Neutrophil (primary cell): ENCODE data around the gene OR7A5.

ENCODE experiments used
- H3K27ac ChIP-seq: fragments of 200-600 bp; sonication (generic); 2 replicates; pipeline ENCODE4 v1.5.1; 2016; ENCODE audit warnings: mild to moderate bottlenecking, moderate library complexity
- H3K27me3 ChIP-seq: fragments of 200-600 bp; sonication (generic); 2 replicates; pipeline ENCODE4 v1.6.0; 2016; ENCODE audit warnings: mild to moderate bottlenecking
- H3K36me3 ChIP-seq: fragments of 200-600 bp; sonication (generic); 2 replicates; pipeline ENCODE4 v1.5.1; 2017
- H3K4me1 ChIP-seq, 2 experiments: fragments of 200-600 bp in 1 of 2; sonication (generic) in 1 of 2; 1 replicate in 1 of 2; 2 replicates in 1 of 2; pipeline versions ENCODE4 v1.5.1 to v1.6.1; 2013 to 2016; ENCODE audit warnings: low read depth in 1 of 2, low read length in 1 of 2, mild to moderate bottlenecking in 1 of 2, moderate library complexity in 1 of 2; ENCODE audit not compliant: control insufficient read depth in 1 of 2, insufficient read depth in 1 of 2
- H3K4me3 ChIP-seq, 2 experiments: fragments of 200-600 bp in 1 of 2; sonication (generic) in 1 of 2; 1 replicate in 1 of 2; 2 replicates in 1 of 2; pipeline ENCODE4 v1.5.1; 2013 to 2016; ENCODE audit warnings: low read depth in 1 of 2, low read length in 1 of 2, mild to moderate bottlenecking in 1 of 2, moderate library complexity in 1 of 2
- H3K9me3 ChIP-seq: fragments of 200-600 bp; sonication (generic); 2 replicates; pipeline ENCODE4 v1.5.1; 2016
- TF ChIP-seq, protein P1 (sequence below): fragments of 200-600 bp; sonication (generic); IDR thresholded peaks from 2 replicates; pipeline ENCODE4 v1.5.1; 2016; ENCODE audit warnings: antibody characterized with exemption

The OR7A5 gene

DNA sequence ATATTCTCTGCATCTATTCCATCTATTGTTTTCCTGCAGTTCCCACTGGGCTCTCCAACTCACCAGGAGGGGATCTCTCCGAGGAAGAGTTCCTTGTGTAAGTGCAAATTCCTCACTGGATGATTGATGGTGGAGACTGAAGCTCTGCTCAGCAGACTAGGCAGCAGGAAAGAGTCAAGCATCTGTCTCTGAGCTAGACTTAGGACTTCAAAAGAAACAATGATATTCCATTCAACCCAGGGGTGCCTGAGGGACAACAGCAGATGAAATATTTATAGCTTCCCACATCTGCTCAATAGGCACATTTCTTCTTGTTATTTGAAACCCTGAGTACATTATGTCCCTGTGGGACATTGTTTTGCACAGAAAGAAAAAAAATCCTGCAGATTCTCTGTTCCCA lies at the start of gene OR7A5, which contains the start of gene OR7C1:
TSS of gene OR7A5 (minus strand) at position 175 of the 400 bp plus-strand sequence. CDS start 6,944 bp downstream, outside the sequence.
TSS of gene OR7C1 (minus strand) at position 175 of the 400 bp plus-strand sequence. CDS start 35,049 bp downstream, outside the sequence.
- no peaks in the 10 kb centered on the region for H3K4me1 ChIP-seq
- H3K36me3 ChIP-seq = no peaks in the 10 kb centered on the region
- H3K9me3 ChIP-seq = no peaks in the 10 kb centered on the region
- TF ChIP-seq, protein P1, sequence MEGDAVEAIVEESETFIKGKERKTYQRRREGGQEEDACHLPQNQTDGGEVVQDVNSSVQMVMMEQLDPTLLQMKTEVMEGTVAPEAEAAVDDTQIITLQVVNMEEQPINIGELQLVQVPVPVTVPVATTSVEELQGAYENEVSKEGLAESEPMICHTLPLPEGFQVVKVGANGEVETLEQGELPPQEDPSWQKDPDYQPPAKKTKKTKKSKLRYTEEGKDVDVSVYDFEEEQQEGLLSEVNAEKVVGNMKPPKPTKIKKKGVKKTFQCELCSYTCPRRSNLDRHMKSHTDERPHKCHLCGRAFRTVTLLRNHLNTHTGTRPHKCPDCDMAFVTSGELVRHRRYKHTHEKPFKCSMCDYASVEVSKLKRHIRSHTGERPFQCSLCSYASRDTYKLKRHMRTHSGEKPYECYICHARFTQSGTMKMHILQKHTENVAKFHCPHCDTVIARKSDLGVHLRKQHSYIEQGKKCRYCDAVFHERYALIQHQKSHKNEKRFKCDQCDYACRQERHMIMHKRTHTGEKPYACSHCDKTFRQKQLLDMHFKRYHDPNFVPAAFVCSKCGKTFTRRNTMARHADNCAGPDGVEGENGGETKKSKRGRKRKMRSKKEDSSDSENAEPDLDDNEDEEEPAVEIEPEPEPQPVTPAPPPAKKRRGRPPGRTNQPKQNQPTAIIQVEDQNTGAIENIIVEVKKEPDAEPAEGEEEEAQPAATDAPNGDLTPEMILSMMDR = no peak
- H3K27me3 ChIP-seq = no peaks in the 10 kb centered on the region
- no peak within 1 kb of the TSS for H3K4me3 ChIP-seq
- H3K27ac ChIP-seq = no peak within 1 kb of the TSS

- H3K4me3 ChIP-seq = no peak overlapping the region
- H3K27ac ChIP-seq = no peak overlapping the region
These were observed 36.7 kb upstream of the OR7A5 start for GRCh38 chr19:14871619-14872230.

GRCh38 chr19:14868497-14868896 lies 33.5 kb upstream of the OR7A5 start:
- H3K27ac ChIP-seq = no peak overlapping the region
- H3K4me1 ChIP-seq = no peaks in the 10 kb centered on the region
- no peaks in the 10 kb centered on the region for H3K9me3 ChIP-seq
- H3K27me3 ChIP-seq = peaks cover 21% of the 10 kb centered on the region
- no peak overlapping the region for H3K4me3 ChIP-seq
- TF ChIP-seq, protein P1 = no peak
- no peaks in the 10 kb centered on the region for H3K36me3 ChIP-seq

More at GRCh38 chr19:14871619-14872230, 36.7 kb upstream of the OR7A5 start:
- Histone ChIP-seq H3K27me3 (peaks cover 23% of the 10 kb centered on the region), H3K36me3 (no peaks in the 10 kb centered on the region), H3K4me1 (no peaks in the 10 kb centered on the region), H3K9me3 (no peaks in the 10 kb centered on the region)
- TF ChIP-seq, protein P1 = no peak

DNA sequence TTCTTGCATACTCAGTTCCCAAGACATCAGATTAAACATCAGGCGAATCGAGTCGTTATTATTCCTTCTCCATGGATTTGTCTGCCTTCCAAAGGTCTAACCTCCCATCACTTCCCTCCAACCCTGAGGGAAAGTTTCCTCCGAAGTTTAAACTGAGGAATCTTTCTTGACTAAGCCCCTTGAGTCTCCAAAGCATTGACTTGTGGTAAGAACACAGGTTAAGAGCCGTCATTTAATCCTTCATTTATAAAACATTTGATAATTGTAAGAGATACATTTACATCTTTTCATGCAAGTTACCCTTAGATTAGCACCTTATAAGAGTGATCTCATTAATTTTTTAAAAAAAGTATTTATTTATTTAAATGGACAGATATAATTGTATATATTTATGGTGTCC lies 13.8 kb upstream of the OR7A5 start, which contains the start of gene OR7A10:
TSS of gene OR7A10 (minus strand) at position 101 of the 400 bp plus-strand sequence. CDS start 7,045 bp downstream, outside the sequence.
- no peak within 1 kb of the TSS for H3K27ac ChIP-seq
- no peaks in the 10 kb centered on the region for H3K4me1 ChIP-seq
- peaks cover 12% of the 10 kb centered on the region for H3K27me3 ChIP-seq
- H3K9me3 ChIP-seq = no peaks in the 10 kb centered on the region
- no peak within 1 kb of the TSS for H3K4me3 ChIP-seq
- TF ChIP-seq, protein P1 = no peak
- no peaks in the 10 kb centered on the region for H3K36me3 ChIP-seq

DNA sequence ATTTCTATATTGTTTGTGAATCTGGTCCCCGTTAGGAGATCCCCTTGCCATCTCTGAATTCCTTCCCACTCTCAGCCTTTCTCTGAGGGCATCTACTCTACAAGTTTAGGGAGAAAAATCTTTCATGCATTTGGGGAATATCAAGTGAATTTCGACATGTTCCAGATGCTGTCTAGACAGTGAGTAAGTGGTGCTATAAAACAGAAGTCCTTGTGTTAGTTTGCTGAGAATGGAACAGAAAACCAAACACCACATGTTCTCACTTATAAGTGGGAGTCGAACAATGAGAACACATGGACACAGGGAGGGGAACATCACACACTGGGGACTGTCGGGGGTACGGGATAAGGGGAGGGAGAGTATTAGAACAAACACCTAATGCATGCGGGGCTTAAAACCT lies 8.6 kb upstream of the OR7A5 start:
- H3K4me1 ChIP-seq = no peaks in the 10 kb centered on the region
- TF ChIP-seq, protein P1 = no peak
- H3K36me3 ChIP-seq = no peaks in the 10 kb centered on the region
- H3K9me3 ChIP-seq = no peaks in the 10 kb centered on the region
- peaks cover 3% of the 10 kb centered on the region for H3K27me3 ChIP-seq
- no peak overlapping the region for H3K4me3 ChIP-seq
- H3K27ac ChIP-seq = no peak overlapping the region
